ENCODE measurements around the gene EXOC4.
"Not testable (repeated sequence)": the region's sequence is repeated elsewhere in the genome, so short reads cannot be mapped to it uniquely, and the experiment has no call there.

EXOC4 gene

GRCh38 chr7:133993547-133993946 is 740.7 kb downstream of the EXOC4 start (continued):
- no peak for TF ChIP-seq PRDM10 (tag by site-specific recombination; IDR thresholded peaks at IDR 0.05)
- TF ChIP-seq ZNF223 (tag by site-specific recombination; IDR thresholded peaks at IDR 0.05) = no peak
- no peak for TF ChIP-seq ZNF596 (tag by site-specific recombination; IDR thresholded peaks at IDR 0.05)
- TF ChIP-seq ZNF214 (tag by site-specific recombination; IDR thresholded peaks at IDR 0.05; ENCODE audit: borderline replicate concordance) = no peak

- H3K9me3 ChIP-seq (ENCODE audit: control insufficient read depth, insufficient read depth, low read depth, low read length); H3K27ac ChIP-seq (ENCODE audit: extremely low read depth, low read depth, low read length); H3K4me3 ChIP-seq (ENCODE audit: low read depth, low read length); POLR2A ChIA-PET; H3K4me1 ChIP-seq (ENCODE audit: control insufficient read depth, insufficient read depth, low read length); H3K36me3 ChIP-seq (ENCODE audit: control insufficient read depth in 2 of 2, insufficient read depth in 1 of 2, low read length in 2 of 2): not testable (repeated sequence)
- CTCF ChIA-PET = interaction anchor here (1.0 to 1.5 kb wide), 4 partner anchors 10 to 560 kb away, joined by 3 read pairs; no protein-coding TSS in a partner anchor
- peak; percentile 64; the same call in 1 of the 2 replicates for TF ChIP-seq ZNF146 (tag by site-specific recombination; IDR thresholded peaks at IDR 0.05)
These were observed 741.2 kb downstream of the EXOC4 start for GRCh38 chr7:133994100-133994499.

- TF ChIP-seq SP3 (tag by site-specific recombination; IDR thresholded peaks at IDR 0.05) = no peak
- TF ChIP-seq ZNF138 (tag by site-specific recombination; IDR thresholded peaks at IDR 0.05; ENCODE audit: borderline replicate concordance) = no peak
- TF ChIP-seq SP7 (tag by site-specific recombination; IDR thresholded peaks at IDR 0.05) = no peak
- no peak for TF ChIP-seq ZNF211 (tag by site-specific recombination; IDR thresholded peaks at IDR 0.05; ENCODE audit: low read depth)
- no peak for TF ChIP-seq GFI1B (tag by site-specific recombination; IDR thresholded peaks at IDR 0.05)
- no peak for TF ChIP-seq ZNF169 (tag by site-specific recombination; IDR thresholded peaks at IDR 0.05)
- TF ChIP-seq BCL6B (tag by site-specific recombination; IDR thresholded peaks at IDR 0.05) = no peak
- TF ChIP-seq ZNF560 (tag by site-specific recombination; IDR thresholded peaks at IDR 0.05; ENCODE audit: borderline replicate concordance) = no peak
- no peak for TF ChIP-seq OVOL3 (tag by site-specific recombination; IDR thresholded peaks at IDR 0.05)
- TF ChIP-seq HOXA7 (CRISPR knock-in tag; IDR thresholded peaks at IDR 0.05; ENCODE audit: borderline replicate concordance) = no peak
- TF ChIP-seq GLI2 (tag by site-specific recombination; IDR thresholded peaks at IDR 0.05; ENCODE audit: borderline replicate concordance, low read depth) = no peak
- TF ChIP-seq ZNF510 (tag by site-specific recombination; IDR thresholded peaks at IDR 0.05; ENCODE audit: insufficient replicate concordance) = no peak
- TF ChIP-seq ZNF791 (tag by site-specific recombination; IDR thresholded peaks at IDR 0.05) = no peak
- TF ChIP-seq SALL2 (tag by site-specific recombination; IDR thresholded peaks at IDR 0.05; ENCODE audit: borderline replicate concordance) = no peak
- no peak for TF ChIP-seq ZNF654 (tag by site-specific recombination; IDR thresholded peaks at IDR 0.05; ENCODE audit: low read depth)
- TF ChIP-seq ZNF112 (tag by site-specific recombination; IDR thresholded peaks at IDR 0.05) = no peak
- no peak for TF ChIP-seq ZNF202 (tag by site-specific recombination; IDR thresholded peaks at IDR 0.05; ENCODE audit: borderline replicate concordance)
- TF ChIP-seq ZNF433 (tag by site-specific recombination; IDR thresholded peaks at IDR 0.05; ENCODE audit: low read depth) = no peak
- TF ChIP-seq ZNF146 (tag by site-specific recombination; IDR thresholded peaks at IDR 0.05) = no peak
- TF ChIP-seq ZNF416 (tag by site-specific recombination; IDR thresholded peaks at IDR 0.05) = no peak
- Histone ChIP-seq H3K4me1 (ENCODE audit: control insufficient read depth, insufficient read depth, low read length) (no peaks in the 10 kb centered on the region), H3K27ac (ENCODE audit: extremely low read depth, low read depth, low read length) (no peak overlapping the region), H3K9me3 (ENCODE audit: control insufficient read depth, insufficient read depth, low read depth, low read length) (no peaks in the 10 kb centered on the region), H3K36me3 (ENCODE audit: control insufficient read depth in 2 of 2, insufficient read depth in 1 of 2, low read length in 2 of 2) (no peaks in the 10 kb centered on the region), H3K4me3 (ENCODE audit: low read depth, low read length) (no peak overlapping the region)
- ChIA-PET CTCF (no interaction called here), POLR2A (no interaction called here)
These were observed 744.6 kb downstream of the EXOC4 start for GRCh38 chr7:133997463-133997862.
